H1 (cell line): ENCODE measurements around the gene TLX1. TPM values are rescaled to one million over a fixed set of nuclear protein-coding genes. Genes with fewer than 3 reads are reported as not detected.

Experiments used
- CTCF ChIA-PET: fragments of 300-600 bp; sonication (Branson Sonifier 250); formaldehyde crosslinking; loops from one replicate; lab custom pipeline; 2021; ENCODE audit not compliant: partially characterized antibody; lab: Charles Lee
- POLR2A ChIA-PET: fragments of 300-600 bp; sonication (Branson Sonifier 250); formaldehyde crosslinking; loops from one replicate; lab custom pipeline; 2021; ENCODE audit warnings: inconsistent platforms; ENCODE audit not compliant: partially characterized antibody; lab: Charles Lee
- DNase-seq, 2 experiments: peaks; one replicate each; pipeline versions ENCODE4 v3.0.0 to v3.0.0-alpha.2; 2010 to 2022; ENCODE audit warnings: low spot score in 2 of 2, low read depth in 1 of 2, mixed read lengths in 1 of 2
- FAIRE-seq: peaks from 2 replicates; lab custom pipeline; 2011; peaks lifted over from hg19 to GRCh38; lab: Jason Lieb, UNC
- H2AFZ ChIP-seq: 2 replicates; pipeline ENCODE4 v1.8.1; 2012; ENCODE audit warnings: low read length, inconsistent platforms
- H2AK5ac ChIP-seq: 2 replicates; pipeline ENCODE4 v1.6.1; 2013; ENCODE audit warnings: low read depth, low read length
- H2BK120ac ChIP-seq: replicated peaks from 2 replicates; pipeline ENCODE3; 2013; ENCODE audit warnings: low read depth, low read length, inconsistent platforms
- H2BK12ac ChIP-seq: 2 replicates; pipeline ENCODE4 v1.6.1; 2013; ENCODE audit warnings: low read depth, low read length
- H2BK15ac ChIP-seq: 2 replicates; pipeline ENCODE4 v1.6.1; 2013; ENCODE audit warnings: low read length
- H2BK20ac ChIP-seq: 2 replicates; pipeline ENCODE4 v1.6.1; 2013; ENCODE audit warnings: low read length
- H2BK5ac ChIP-seq: 2 replicates; pipeline ENCODE4 v1.6.1; 2013; ENCODE audit warnings: low read depth, low read length
- H3K14ac ChIP-seq: 2 replicates; pipeline ENCODE4 v1.6.1; 2013; ENCODE audit warnings: inconsistent platforms; ENCODE audit not compliant: insufficient read length
- H3K18ac ChIP-seq: 2 replicates; pipeline ENCODE4 v1.6.1; 2013; ENCODE audit warnings: low read length; ENCODE audit errors: extremely low read depth
- H3K23ac ChIP-seq: 2 replicates; pipeline ENCODE4 v1.6.1; 2013; ENCODE audit warnings: inconsistent platforms; ENCODE audit not compliant: insufficient read length
- H3K23me2 ChIP-seq: 2 replicates; pipeline ENCODE4 v1.6.1; 2013; ENCODE audit warnings: low read depth, low read length
- H3K27ac ChIP-seq: 2 replicates; pipeline ENCODE4 v1.6.1; 2011; ENCODE audit warnings: low read depth, low read length, inconsistent platforms
- H3K27me3 ChIP-seq, 4 experiments: replicated peaks in 1 of 4; 1 replicate in 1 of 4; 2 replicates in 3 of 4; pipeline versions ENCODE4 v1.6.1 to v1.8.1; 2011 to 2013; ENCODE audit warnings: low read length in 3 of 4, mild to moderate bottlenecking in 3 of 4, inconsistent platforms in 2 of 4, mixed read lengths in 2 of 4, moderate library complexity in 1 of 4; ENCODE audit not compliant: control insufficient read depth in 3 of 4, insufficient read depth in 3 of 4; ENCODE audit errors: extremely low read depth in 1 of 4
- H3K36me3 ChIP-seq, 4 experiments: 2 replicates each; pipeline versions ENCODE4 v1.6.1 to v1.8.1; 2011 to 2013; ENCODE audit warnings: mild to moderate bottlenecking in 4 of 4, low read length in 3 of 4, moderate library complexity in 2 of 4, control low read depth in 1 of 4, inconsistent platforms in 1 of 4; ENCODE audit not compliant: insufficient read depth in 4 of 4, control insufficient read depth in 2 of 4
- H3K4ac ChIP-seq: replicated peaks from 2 replicates; pipeline ENCODE3; 2013; ENCODE audit warnings: low read length, low read depth, mixed read lengths, inconsistent platforms; ENCODE audit not compliant: insufficient read length
- H3K4me1 ChIP-seq, 4 experiments: replicated peaks in 1 of 4; 1 replicate in 1 of 4; 2 replicates in 3 of 4; pipeline versions ENCODE4 v1.6.1 to v1.8.1; 2011 to 2013; ENCODE audit warnings: low read length in 3 of 4, inconsistent platforms in 2 of 4, mixed read lengths in 1 of 4; ENCODE audit not compliant: insufficient read depth in 4 of 4, control insufficient read depth in 3 of 4
- H3K4me2 ChIP-seq, 2 experiments: 2 replicates each; pipeline versions ENCODE4 v1.6.1 to v1.8.1; 2011 to 2013; ENCODE audit warnings: low read depth in 2 of 2, low read length in 2 of 2, control low read depth in 1 of 2, inconsistent platforms in 1 of 2, mild to moderate bottlenecking in 1 of 2; ENCODE audit not compliant: insufficient read depth in 1 of 2
- H3K4me3 ChIP-seq, 4 experiments: fragments of 200-600, 300-600 bp in 1 of 4; sonication (generic), shearing (Covaris generic), sonication (Bioruptor Twin) in 1 of 4; 2 replicates each; pipeline versions ENCODE4 v1.5.1 to v1.8.1; 2011 to 2016; ENCODE audit warnings: low read length in 4 of 4, low read depth in 3 of 4, control low read depth in 2 of 4, inconsistent platforms in 2 of 4, mild to moderate bottlenecking in 2 of 4, mixed read lengths in 1 of 4, moderate library complexity in 1 of 4; ENCODE audit not compliant: insufficient read depth in 2 of 4; ENCODE audit errors: extremely low read depth in 1 of 4
- H3K56ac ChIP-seq: replicated peaks from 2 replicates; pipeline ENCODE3; 2013; ENCODE audit warnings: low read depth, mild to moderate bottlenecking, mixed read lengths, low read length, inconsistent platforms; ENCODE audit not compliant: insufficient read length
- H3K79me1 ChIP-seq: 2 replicates; pipeline ENCODE4 v1.6.1; 2013; ENCODE audit warnings: low read depth, low read length, control low read depth
- H3K79me2 ChIP-seq, 2 experiments: 2 replicates each; pipeline versions ENCODE4 v1.6.1 to v1.8.1; 2012 to 2013; ENCODE audit warnings: low read length in 2 of 2, mild to moderate bottlenecking in 2 of 2, inconsistent platforms in 1 of 2; ENCODE audit not compliant: insufficient read depth in 2 of 2, control insufficient read depth in 1 of 2
- H3K9ac ChIP-seq, 4 experiments: replicated peaks in 1 of 4; 1 replicate in 1 of 4; 2 replicates in 3 of 4; pipeline versions ENCODE4 v1.6.1 to v1.8.1; 2011 to 2013; ENCODE audit warnings: low read depth in 3 of 4, low read length in 3 of 4, control low read depth in 2 of 4, mild to moderate bottlenecking in 2 of 4, moderate library complexity in 2 of 4, inconsistent platforms in 1 of 4; ENCODE audit errors: extremely low read depth in 1 of 4
- H3K9me3 ChIP-seq, 2 experiments: 2 replicates each; pipeline versions ENCODE4 v1.6.1 to v1.8.1; 2012 to 2013; ENCODE audit warnings: mild to moderate bottlenecking in 2 of 2, moderate library complexity in 2 of 2, control low read depth in 1 of 2, inconsistent platforms in 1 of 2, low read depth in 1 of 2, low read length in 1 of 2, mixed read lengths in 1 of 2; ENCODE audit not compliant: insufficient read depth in 2 of 2
- H4K20me1 ChIP-seq, 2 experiments: replicated peaks in 1 of 2; 2 replicates each; pipeline versions ENCODE3 to v1.8.1; 2011 to 2013; ENCODE audit warnings: inconsistent platforms in 2 of 2, low read length in 2 of 2, mild to moderate bottlenecking in 1 of 2; ENCODE audit not compliant: insufficient read depth in 2 of 2, control insufficient read depth in 1 of 2
- H4K5ac ChIP-seq: 2 replicates; pipeline ENCODE4 v1.6.1; 2013; ENCODE audit warnings: low read length, low read depth, mixed read lengths, inconsistent platforms; ENCODE audit not compliant: insufficient read length
- H4K8ac ChIP-seq: 2 replicates; pipeline ENCODE4 v1.8.0; 2013; ENCODE audit warnings: mild to moderate bottlenecking, moderate library complexity, low read length, inconsistent platforms; ENCODE audit not compliant: insufficient read depth; ENCODE audit errors: extremely low read depth
- H4K91ac ChIP-seq: replicated peaks from 2 replicates; pipeline ENCODE3; 2013; ENCODE audit warnings: low read length, mixed read lengths, inconsistent platforms; ENCODE audit not compliant: insufficient read length
- ASH2L ChIP-seq: fragments of 200-600, 300-600 bp; sonication (generic); IDR thresholded peaks from one replicate; pipeline ENCODE4 v1.7.1; 2017; ENCODE audit warnings: low read length
- YY1 ChIP-seq: IDR thresholded peaks from 2 replicates; pipeline ENCODE4 v1.6.1; 2011; ENCODE audit warnings: low read depth, mild to moderate bottlenecking, low read length
- WGBS, 2 experiments: shearing (Covaris generic) in 1 of 2; methylation state at CpG; one replicate each; pipeline versions ENCODE4 v1.1.6 to v1.1.7; 2013 to 2015; ENCODE audit warnings: low lambda C conversion rate in 2 of 2, mixed read lengths in 2 of 2, inconsistent platforms in 1 of 2, low coverage in 1 of 2, missing lambda C conversion rate in 1 of 2; ENCODE audit not compliant: insufficient replicate concordance in 2 of 2, insufficient coverage in 1 of 2, insufficient read length in 1 of 2; ENCODE audit errors: extremely low coverage in 1 of 2, missing lambda C conversion rate in 1 of 2; 5-methylcytosine and 5-hydroxymethylcytosine counted together
- polyA plus RNA-seq, 7 experiments: library from polyadenylated mRNA; depleted of rRNA in 3 of 7; stranded (reverse) in 5 of 7; unstranded in 2 of 7; fragments of >200 nt in 5 of 7; fragments of 200-250 nt in 2 of 7; gene quantifications; 1 replicate in 5 of 7; 2 replicates in 1 of 7; 4 replicates in 1 of 7; pipeline versions ENCODE4 v1.2.1 to v1.2.3, GENCODE V29; 2011 to 2013; ENCODE audit warnings: missing spikeins in 2 of 7, mixed read lengths in 2 of 7
- total RNA-seq: library from RNA; stranded (reverse); fragmentation: NEBNext Ultra II Directional; extraction: Animal tissue kit (Norgen Biotek cat#: 25700); gene quantifications from 2 replicates; pipeline ENCODE4 v1.2.1, GENCODE V29; 2021

TLX1 gene
- total and polyA plus RNA-seq, 2 of the 8 experiments (the other 6 are each of a cell fraction or from before 2014, with no cell fraction given): not detected

DNA sequence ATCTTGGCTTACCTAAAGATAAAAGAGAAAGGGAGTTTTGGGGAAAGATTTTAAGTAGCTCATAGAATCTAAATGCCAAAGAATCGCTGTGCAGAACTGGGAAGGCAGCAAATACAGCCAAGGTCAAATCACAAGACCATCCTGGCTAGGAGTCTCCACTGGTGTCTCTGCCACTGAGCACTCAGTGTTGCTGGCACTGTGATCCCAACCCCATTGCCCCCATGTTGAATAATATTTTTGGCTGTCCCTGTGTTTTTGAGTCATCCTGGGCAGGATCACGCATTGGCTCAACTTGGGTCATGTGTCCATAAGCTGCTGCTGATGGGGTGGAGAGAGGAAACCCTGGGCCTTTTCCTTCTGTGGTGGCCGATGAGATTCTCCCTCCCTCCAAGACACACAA, 21.2 kb downstream of the TLX1 start:
- Histone ChIP-seq H4K5ac (no peak overlapping the region), H4K91ac (no peak overlapping the region), H2BK20ac (no peak overlapping the region), H3K56ac (no peak overlapping the region), H3K4ac (no peak overlapping the region), H4K8ac (no peak overlapping the region), H2BK12ac (no peak overlapping the region), H3K14ac (no peak overlapping the region), H3K27ac (no peak overlapping the region), H3K4me2 (no peak overlapping the region), H3K27me3 (peaks cover 22 to 53% (median 43%) of the 10 kb centered on the region in 4 experiments), H2AFZ (no peak overlapping the region), H2BK120ac (no peak overlapping the region), H3K4me3 (no peak overlapping the region), H3K9me3 (peaks cover 0 to 4% of the 10 kb centered on the region in 2 experiments; a peak in 1 of 4 replicates), H2BK5ac (no peak overlapping the region), H3K4me1 (no peaks in the 10 kb centered on the region), H3K23ac (no peak overlapping the region), H3K23me2 (no peaks in the 10 kb centered on the region), H3K79me2 (no peaks in the 10 kb centered on the region), H4K20me1 (peaks cover 0 to 3% of the 10 kb centered on the region in 2 experiments), H3K79me1 (no peaks in the 10 kb centered on the region), H3K36me3 (no peaks in the 10 kb centered on the region), H2BK15ac (no peak overlapping the region), H3K18ac (no peak overlapping the region), H3K9ac (no peak overlapping the region), H2AK5ac (no peak overlapping the region)
- no peak for FAIRE-seq
- DNase-seq: no peak
- WGBS, 2 experiments: 77% methylated on average over 3 of the region's 3 CpGs; no CpG with 5 or more reads in 1 of the 2 experiments
- ChIA-PET POLR2A (interaction anchor here (0.6 kb wide), 1 partner anchor 657 kb away, joined by 3 read pairs; no protein-coding TSS in a partner anchor), CTCF (interaction anchor here (0.7 to 5.9 kb wide), 13 partner anchors 9 to 138 kb away, joined by 3 to 39 read pairs (median 4); no protein-coding TSS in a partner anchor)
- TF ChIP-seq YY1 (no peak), ASH2L (no peak)
